Measurements from ENCODE around the gene OFD1.
"Not testable (repeated sequence)": the region's sequence is repeated elsewhere in the genome, so short reads cannot be mapped to it uniquely, and the experiment has no call there.

OFD1 gene

DNA sequence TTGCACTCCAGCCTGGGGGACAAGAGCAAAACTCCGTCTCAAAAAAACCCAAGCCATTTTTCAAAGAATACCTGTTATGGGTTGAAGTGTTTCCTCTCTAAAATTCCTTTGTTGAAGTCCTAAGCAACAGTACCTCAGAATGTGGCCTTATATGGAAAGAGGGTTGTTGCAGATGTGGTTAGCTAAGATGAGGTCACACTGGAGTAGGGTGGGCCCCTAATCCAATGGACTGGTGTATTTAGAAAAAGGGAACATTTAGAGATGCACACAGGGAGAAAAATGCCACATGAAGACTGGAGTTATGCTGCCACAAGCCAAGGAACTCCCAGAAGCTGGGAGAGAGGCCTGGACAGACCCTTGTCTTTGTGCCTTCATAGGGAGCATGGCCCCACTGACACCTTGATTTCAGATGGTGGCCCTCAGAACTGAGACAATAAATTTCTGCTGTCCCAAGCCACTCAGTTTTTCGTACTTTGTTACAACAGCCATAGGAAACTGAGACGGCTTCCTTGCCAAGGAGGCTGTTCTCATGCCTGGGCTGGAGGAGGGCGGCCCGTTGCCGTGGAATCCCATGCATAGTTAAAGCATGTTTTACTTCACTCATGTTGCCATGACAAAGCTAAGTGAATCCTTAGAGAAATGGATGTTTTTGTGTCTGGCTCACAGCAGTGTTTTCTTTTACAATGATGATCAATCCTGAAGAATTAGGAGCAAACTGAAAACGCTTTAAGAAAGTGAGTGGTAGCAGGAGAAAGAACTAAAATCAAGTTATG lies 16.7 kb upstream of the OFD1 start:
- H3K4me3 ChIP-seq (replicated peaks; ENCODE audit: low read depth, low read length): no peak overlapping the region

DNA sequence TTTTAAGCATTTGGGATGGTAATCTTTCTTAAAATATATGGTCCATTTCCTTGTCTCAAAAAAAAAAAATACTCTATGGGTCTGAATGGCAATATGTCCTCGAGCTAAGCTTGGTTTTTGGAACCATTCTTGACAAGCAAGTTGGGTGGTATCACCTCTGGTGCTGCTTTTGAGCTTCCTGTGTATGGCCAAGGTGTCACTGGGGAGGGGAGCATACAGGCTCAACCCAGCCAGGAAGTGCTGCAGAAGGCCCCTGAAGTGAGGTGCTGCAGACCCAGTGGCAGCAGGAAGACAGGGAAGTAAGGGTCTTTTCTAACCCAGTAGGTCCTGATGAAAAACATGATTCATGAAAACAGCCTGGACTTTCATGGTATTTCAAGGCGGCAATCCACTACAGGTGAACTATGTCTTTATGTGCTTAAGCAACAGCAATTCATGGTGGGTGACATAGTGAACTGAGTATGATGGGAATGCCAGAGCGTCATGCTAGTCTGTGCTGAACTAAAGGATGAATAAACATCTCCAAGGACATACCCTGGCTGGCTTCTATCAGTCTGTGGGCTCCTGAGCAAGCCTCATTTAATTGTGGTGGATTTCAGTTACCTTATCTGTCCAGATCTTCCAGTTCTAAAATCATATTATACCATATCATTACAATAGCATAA lies 15.2 kb upstream of the OFD1 start:
- no peak for TF ChIP-seq CTCF (IDR thresholded peaks at IDR 0.05; ENCODE audit: low read depth, low read length, missing control alignments)
- H3K4me3 ChIP-seq (replicated peaks; ENCODE audit: low read depth, low read length): no peak overlapping the region
- no peak for DNase-seq (ENCODE audit: extremely low read depth, low read depth)

More for the DNA sequence above, 16.7 kb upstream of the OFD1 start:
- DNase-seq (ENCODE audit: extremely low read depth, low read depth): no peak
- no peak for TF ChIP-seq CTCF (IDR thresholded peaks at IDR 0.05; ENCODE audit: low read depth, low read length, missing control alignments)

DNA sequence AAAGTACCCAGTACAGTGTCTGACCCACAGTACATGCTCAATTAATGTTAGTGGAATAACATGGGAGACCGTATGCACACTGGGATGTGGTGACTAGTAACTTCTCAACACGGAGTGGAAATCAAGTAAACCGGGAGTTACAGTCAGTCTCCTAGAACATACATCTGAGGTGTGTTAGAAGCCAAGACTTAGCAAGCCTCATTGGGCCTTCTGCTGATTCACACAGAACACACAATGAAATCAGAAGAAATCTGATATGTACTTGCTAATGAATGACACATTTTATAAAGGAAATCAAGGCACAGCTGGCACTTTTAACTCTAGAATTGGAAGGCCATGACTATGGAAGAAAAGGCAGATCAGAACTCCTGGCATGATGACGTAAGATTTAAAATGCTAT lies 13.2 kb upstream of the OFD1 start:
- no peak for TF ChIP-seq CTCF (IDR thresholded peaks at IDR 0.05; ENCODE audit: low read depth, low read length, missing control alignments)

DNA sequence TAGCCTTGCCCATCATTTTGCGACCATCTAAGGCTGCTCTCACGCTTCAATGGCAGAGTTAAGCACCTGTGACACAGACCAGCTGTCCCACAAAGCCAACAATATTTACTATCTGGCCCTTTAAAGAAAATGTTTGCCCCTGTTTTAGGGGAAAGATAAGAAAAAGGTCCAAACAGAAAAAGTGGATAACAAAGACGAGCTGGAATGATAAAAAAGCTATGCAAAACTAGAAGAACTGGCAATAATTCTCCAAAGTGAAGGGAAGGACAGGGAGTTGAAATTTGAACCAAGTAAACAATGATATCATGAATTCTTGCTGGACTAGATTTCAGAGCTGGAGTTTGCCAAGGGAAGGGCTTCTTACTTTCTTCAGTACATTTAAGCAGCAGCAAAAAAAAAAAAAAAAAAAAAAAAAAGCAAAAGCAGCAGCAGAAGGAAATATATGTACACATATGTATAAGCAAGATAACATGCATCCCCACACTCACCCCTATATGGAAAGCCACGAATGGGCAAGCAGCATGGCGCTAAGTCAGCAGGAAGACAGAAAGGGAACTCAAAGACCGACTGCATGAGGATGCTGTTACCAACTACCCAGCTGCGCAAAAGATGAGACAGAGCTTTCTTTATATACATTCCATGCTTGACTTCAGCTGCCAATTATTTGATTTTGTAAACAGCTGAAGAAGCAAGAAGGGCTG lies 12.6 kb upstream of the OFD1 start:
- no peak for TF ChIP-seq CTCF (IDR thresholded peaks at IDR 0.05; ENCODE audit: low read depth, low read length, missing control alignments)
- DNase-seq (ENCODE audit: extremely low read depth, low read depth): no peak

More for the DNA sequence above, 13.2 kb upstream of the OFD1 start:
- DNase-seq (ENCODE audit: extremely low read depth, low read depth): no peak
- H3K4me3 ChIP-seq (replicated peaks; ENCODE audit: low read depth, low read length): no peak overlapping the region

DNA sequence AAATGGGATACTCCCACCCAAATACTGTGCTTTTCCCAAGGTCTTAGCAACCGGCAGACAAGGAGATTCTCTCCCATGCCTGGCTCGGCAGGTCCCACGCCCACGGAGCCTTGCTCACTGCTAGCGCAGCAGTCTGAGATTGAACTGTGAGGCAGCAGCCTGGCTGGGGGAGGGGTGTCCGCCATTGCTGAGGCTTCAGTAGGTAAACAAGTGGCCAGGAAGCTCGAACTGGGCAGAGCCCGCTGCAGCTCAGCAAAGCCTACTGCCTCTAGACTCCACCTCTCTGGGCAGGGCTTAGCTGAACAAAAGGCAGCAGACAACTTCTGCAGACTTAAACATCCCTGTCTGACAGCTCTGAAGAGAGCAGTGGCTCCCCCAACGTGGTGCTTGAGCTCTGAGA lies 9.7 kb upstream of the OFD1 start:
- DNase-seq (ENCODE audit: extremely low read depth, low read depth); H3K4me3 ChIP-seq (replicated peaks; ENCODE audit: low read depth, low read length): not testable (repeated sequence)

More for the DNA sequence above, 12.6 kb upstream of the OFD1 start:
- no peak overlapping the region for H3K4me3 ChIP-seq (replicated peaks; ENCODE audit: low read depth, low read length)

DNA sequence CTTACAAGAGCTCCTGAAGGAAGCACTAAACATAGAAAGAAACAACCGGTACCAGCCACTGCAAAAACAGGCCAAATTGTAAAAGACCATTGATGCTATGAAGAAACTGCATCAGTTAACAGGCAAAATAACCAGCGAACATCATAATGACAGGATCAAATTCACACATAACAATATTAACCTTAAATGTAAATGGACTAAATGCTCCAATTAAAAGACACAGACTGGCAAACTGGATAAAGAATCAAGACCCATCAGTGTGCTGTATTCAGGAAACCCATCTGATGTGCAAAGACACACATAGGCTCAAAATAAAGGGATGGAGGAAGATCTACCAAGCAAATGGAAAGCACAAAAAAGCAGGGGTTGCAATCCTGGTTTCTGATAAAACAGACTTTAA lies 8.0 kb upstream of the OFD1 start:
- DNase-seq (ENCODE audit: extremely low read depth, low read depth); H3K4me3 ChIP-seq (replicated peaks; ENCODE audit: low read depth, low read length): not testable (repeated sequence)

- not testable (repeated sequence) for H3K4me3 ChIP-seq (replicated peaks; ENCODE audit: low read depth, low read length); DNase-seq (ENCODE audit: extremely low read depth, low read depth)
Measured at GRCh38 chrX:13730523-13730922, 4.0 kb upstream of the OFD1 start.

DNA sequence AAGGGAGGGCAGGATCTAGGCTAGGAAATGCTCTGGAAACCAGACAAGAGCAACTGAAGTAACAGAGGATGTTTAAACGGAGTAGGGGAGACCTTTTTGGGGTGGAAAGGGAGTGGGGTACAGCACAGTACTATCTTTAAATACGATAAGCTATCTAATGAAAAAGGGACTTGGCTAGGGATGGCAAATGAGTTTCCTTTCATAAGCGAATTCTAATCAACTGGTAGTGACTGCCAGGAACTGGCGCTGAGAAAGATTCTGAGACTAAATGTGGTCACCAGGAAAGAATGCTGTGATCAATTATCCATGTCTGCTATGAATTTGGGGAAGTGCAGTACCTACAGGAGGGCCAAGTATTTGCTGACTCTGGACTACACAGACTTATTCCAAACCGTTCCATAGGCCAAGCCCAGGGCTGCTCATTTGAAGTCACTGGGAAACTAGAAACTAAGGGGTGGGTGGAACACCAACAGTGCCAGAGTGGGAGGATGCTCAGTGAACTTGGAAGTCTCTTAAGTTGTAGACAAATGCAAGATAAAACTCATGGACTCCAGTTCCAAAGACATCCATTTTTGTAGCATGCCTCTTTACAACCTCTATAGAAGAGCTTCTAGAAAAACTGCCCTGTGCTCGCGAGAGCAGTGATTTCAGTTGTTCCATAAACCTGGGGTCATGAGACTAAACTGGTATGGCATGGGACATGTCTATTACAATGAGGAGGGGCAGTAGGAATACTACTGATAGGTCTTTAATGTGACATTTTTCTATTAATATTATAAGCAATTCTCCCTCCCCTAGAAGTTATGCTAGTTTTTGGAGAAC lies 2.1 kb upstream of the OFD1 start:
- no peak for TF ChIP-seq CTCF (IDR thresholded peaks at IDR 0.05; ENCODE audit: low read depth, low read length, missing control alignments)
- DNase-seq (ENCODE audit: extremely low read depth, low read depth): no peak
- peak overlapping the region; percentile 81 for H3K4me3 ChIP-seq (replicated peaks; ENCODE audit: low read depth, low read length)

Data from HFF-Myc (cell line).